GM21737 (cell line): ENCODE measurements around the gene RPL15.

ENCODE experiments used
- ATAC-seq: cut with Tn5 transposase; IDR thresholded peaks from one replicate; pipeline ENCODE4 v1.9.1; 2021; ENCODE audit warnings: mild to moderate bottlenecking, moderate library complexity; ENCODE audit not compliant: unreplicated experiment

RPL15 gene

DNA sequence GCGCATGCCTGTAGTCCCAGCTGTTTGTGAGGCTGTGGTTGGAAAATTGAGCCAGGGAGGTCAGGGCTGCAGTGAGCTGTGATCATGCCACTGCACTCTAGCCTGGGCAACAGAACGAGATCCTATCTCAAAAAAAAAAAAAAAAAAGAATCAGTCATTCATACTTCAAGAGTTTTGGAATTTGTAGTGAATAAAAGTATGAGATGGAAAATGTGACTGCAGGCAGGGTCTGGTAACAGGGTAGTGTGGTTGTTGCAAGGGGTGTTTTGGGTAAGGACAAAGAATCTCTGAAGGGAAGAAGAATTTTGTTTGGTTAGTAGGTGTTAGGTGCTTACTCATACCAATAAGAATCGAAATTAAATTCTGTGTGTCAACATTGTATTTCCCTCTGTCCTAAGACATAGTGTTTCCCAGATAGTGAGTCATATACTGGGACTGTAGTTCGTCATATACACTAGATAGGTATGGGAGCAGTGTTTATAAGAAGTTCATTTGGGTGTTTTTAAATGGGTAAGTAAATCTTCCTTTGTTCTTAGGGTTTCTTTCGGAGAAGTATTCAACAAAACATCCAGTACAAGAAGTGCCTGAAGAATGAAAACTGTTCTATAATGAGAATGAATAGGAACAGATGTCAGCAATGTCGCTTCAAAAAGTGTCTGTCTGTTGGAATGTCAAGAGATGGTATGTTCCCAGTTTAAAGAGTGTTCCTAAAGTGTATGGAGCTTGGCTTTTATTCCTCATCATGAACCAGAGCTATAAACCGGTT, 42.4 kb downstream of the RPL15 start:
- no peak for ATAC-seq

GRCh38 chr3:23960649-23961048, 43.7 kb downstream of the RPL15 start:
- ATAC-seq = no peak

- no peak for ATAC-seq
Observed at GRCh38 chr3:23961066-23961465, 44.1 kb downstream of the RPL15 start.

DNA sequence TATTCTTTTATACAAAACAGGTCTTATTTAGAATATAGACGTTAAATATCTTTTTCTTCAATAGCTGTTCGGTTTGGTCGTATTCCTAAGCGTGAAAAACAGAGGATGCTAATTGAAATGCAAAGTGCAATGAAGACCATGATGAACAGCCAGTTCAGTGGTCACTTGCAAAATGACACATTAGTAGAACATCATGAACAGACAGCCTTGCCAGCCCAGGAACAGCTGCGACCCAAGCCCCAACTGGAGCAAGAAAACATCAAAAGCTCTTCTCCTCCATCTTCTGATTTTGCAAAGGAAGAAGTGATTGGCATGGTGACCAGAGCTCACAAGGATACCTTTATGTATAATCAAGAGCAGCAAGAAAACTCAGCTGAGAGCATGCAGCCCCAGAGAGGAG, 45.0 kb downstream of the RPL15 start:
- ATAC-seq = no peak

- ATAC-seq = no peak
Observed at GRCh38 chr3:23964537-23965235, 47.8 kb downstream of the RPL15 start.

- no peak for ATAC-seq
Observed at GRCh38 chr3:23966328-23966727, 49.4 kb downstream of the RPL15 start.

- ATAC-seq = no peak
Observed at GRCh38 chr3:23968463-23969184, 51.7 kb downstream of the RPL15 start.

DNA sequence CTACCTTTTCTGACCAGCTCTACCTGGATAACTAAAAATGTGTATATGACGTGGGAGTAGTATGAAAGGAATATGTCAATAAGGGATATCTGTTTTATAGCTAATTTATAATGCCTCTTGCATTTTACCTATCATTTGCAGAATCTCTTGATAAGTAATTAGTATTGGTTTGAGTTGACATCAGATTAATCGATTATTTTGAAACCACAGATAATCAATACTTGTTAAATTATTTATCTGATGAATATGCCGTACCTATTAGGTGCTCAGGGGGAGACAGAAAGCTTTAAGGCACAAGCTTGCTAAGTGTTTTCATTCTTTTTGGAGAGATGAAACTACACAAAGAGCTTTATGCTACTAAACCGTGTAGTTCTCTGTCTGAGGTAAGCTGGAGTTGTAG, 52.5 kb downstream of the RPL15 start:
- ATAC-seq = no peak
